CD8-positive, alpha-beta memory T cell (primary cell): ENCODE data around the gene ATP5MK. TPM values are rescaled to one million over a fixed set of nuclear protein-coding genes. Genes with fewer than 3 reads are reported as not detected.
"Not testable (repeated sequence)": the region's sequence is repeated elsewhere in the genome, so short reads cannot be mapped to it uniquely, and the experiment has no call there.

Source experiments
- CTCF ChIA-PET: fragments of 350-600 bp; sonication (Branson Sonifier 250); formaldehyde crosslinking; loops from one replicate; lab custom pipeline; 2021; ENCODE audit warnings: antibody characterized with exemption; lab: Charles Lee
- POLR2A ChIA-PET: fragments of 350-600 bp; sonication (Branson Sonifier 250); formaldehyde crosslinking; loops from one replicate; lab custom pipeline; 2021; ENCODE audit warnings: antibody characterized with exemption; lab: Charles Lee
- DNase-seq, 5 donors: peaks; one replicate each; pipeline versions ENCODE4 v3.0.0 to v3.0.0-alpha.2; 2020 to 2022; ENCODE audit warnings: mixed read lengths in 1 of 5
- H3K27ac ChIP-seq: one replicate; pipeline ENCODE4 v1.7.0; 2013; ENCODE audit warnings: low read depth, mild to moderate bottlenecking, low read length, moderate library complexity
- H3K27me3 ChIP-seq: 2 replicates; pipeline ENCODE4 v1.7.0; 2013; ENCODE audit warnings: low read length, mild to moderate bottlenecking; ENCODE audit not compliant: insufficient read depth, poor library complexity, severe bottlenecking
- H3K36me3 ChIP-seq: 2 replicates; pipeline ENCODE4 v1.7.0; 2013; ENCODE audit warnings: mild to moderate bottlenecking, low read length, moderate library complexity; ENCODE audit not compliant: insufficient read depth
- H3K4me1 ChIP-seq: 2 replicates; pipeline ENCODE4 v1.7.0; 2013; ENCODE audit warnings: mild to moderate bottlenecking, low read length, moderate library complexity; ENCODE audit not compliant: insufficient read depth
- H3K4me3 ChIP-seq: 2 replicates; pipeline ENCODE4 v1.7.0; 2013; ENCODE audit warnings: mild to moderate bottlenecking, low read length
- H3K9me3 ChIP-seq: 2 replicates; pipeline ENCODE4 v1.7.0; 2013; ENCODE audit warnings: mild to moderate bottlenecking, low read length
- H3K27ac Mint-ChIP-seq, 8 donors: one replicate each; pipeline ENCODE4 v1.8.0; 2020 to 2021; ENCODE audit warnings: mixed read lengths in 8 of 8, mild to moderate bottlenecking in 6 of 8, inconsistent platforms in 3 of 8, moderate library complexity in 3 of 8
- H3K27me3 Mint-ChIP-seq, 2 donors: one replicate each; pipeline ENCODE4 v1.8.0; 2020 to 2021; ENCODE audit warnings: mixed read lengths in 2 of 2, mild to moderate bottlenecking in 1 of 2, moderate library complexity in 1 of 2
- H3K36me3 Mint-ChIP-seq, 3 donors: one replicate each; pipeline ENCODE4 v1.8.0; 2020 to 2021; ENCODE audit warnings: mixed read lengths in 3 of 3, inconsistent platforms in 1 of 3, mild to moderate bottlenecking in 1 of 3
- H3K4me1 Mint-ChIP-seq, 3 donors: one replicate each; pipeline ENCODE4 v1.8.0; 2020 to 2021; ENCODE audit warnings: mixed read lengths in 3 of 3, inconsistent platforms in 1 of 3, mild to moderate bottlenecking in 1 of 3
- H3K4me3 Mint-ChIP-seq, 7 donors: one replicate each; pipeline ENCODE4 v1.8.0; 2020 to 2021; ENCODE audit warnings: mixed read lengths in 7 of 7, mild to moderate bottlenecking in 6 of 7, moderate library complexity in 4 of 7, inconsistent platforms in 2 of 7
- H3K9me3 Mint-ChIP-seq, 5 donors: one replicate each; pipeline ENCODE4 v1.8.0; 2020 to 2022; ENCODE audit warnings: mixed read lengths in 5 of 5, mild to moderate bottlenecking in 3 of 5, moderate library complexity in 2 of 5, inconsistent platforms in 1 of 5
- polyA plus RNA-seq: library from polyadenylated mRNA; unstranded; fragments of 300-500 nt; fragmentation: Illumina TruSeq; gene quantifications from one replicate; pipeline ENCODE4 v1.2.3, GENCODE V29; 2021
- total RNA-seq, 2 experiments: library from RNA; stranded (reverse); gene quantifications; one replicate each; pipeline ENCODE4 v1.2.3, GENCODE V29; 2021

ATP5MK gene
- total and polyA plus RNA-seq, 3 experiments from 2014 or later = 438 to 553 (median 454) TPM

DNA sequence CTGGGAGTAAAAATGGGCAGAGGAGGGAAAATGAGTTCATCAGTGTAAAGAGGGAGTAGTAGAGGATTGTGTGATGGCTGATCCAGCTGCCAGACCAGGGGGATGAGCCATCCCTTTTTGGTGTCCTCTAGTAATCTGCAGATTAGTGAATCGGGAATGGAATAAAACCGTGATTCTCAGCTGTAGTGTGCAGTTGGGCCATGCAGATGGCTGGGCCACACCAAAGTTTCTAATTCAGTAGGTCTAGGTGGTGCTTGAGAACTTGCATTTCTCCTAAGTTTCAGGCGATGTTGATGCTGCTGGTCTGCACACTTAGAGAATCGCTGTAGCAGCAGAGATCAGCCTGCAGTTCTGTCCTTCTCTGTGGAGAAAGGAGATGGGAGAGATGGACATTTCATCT is 22.8 kb upstream of the ATP5MK start:
- H3K27ac Mint-ChIP-seq = no peak overlapping the region
- H3K9me3 Mint-ChIP-seq = no peaks in the 10 kb centered on the region

GRCh38 chr10:103417601-103418000 is 21.3 kb upstream of the ATP5MK start:
- Mint-ChIP-seq H3K27ac (no peak overlapping the region), H3K27me3 (no peaks in the 10 kb centered on the region), H3K4me3 (no peak overlapping the region), H3K36me3 (peaks cover 10 to 92% (median 50%) of the 10 kb centered on the region in 3 donors), H3K9me3 (no peaks in the 10 kb centered on the region), H3K4me1 (peaks cover 0 to 7% (median 0%) of the 10 kb centered on the region in 3 donors)
- POLR2A ChIA-PET = interaction anchor here (1.1 kb wide), 1 partner anchor 33 kb away, joined by 4 read pairs; no protein-coding TSS in a partner anchor
- H3K27ac ChIP-seq = no peak overlapping the region
- no peak for DNase-seq
- H3K36me3 ChIP-seq = peaks cover 85% of the 10 kb centered on the region
- no peaks in the 10 kb centered on the region for H3K9me3 ChIP-seq
- H3K27me3 ChIP-seq = no peaks in the 10 kb centered on the region
- no peaks in the 10 kb centered on the region for H3K4me1 ChIP-seq
- H3K4me3 ChIP-seq = no peak overlapping the region
- CTCF ChIA-PET = interaction anchor here (0.8 to 10.1 kb wide), 16 partner anchors 9 to 145 kb away, joined by 3 to 203 read pairs (median 6); partner anchors contain the start of genes ATP5MK, CALHM2, CALHM3 and NEURL1

More for the DNA sequence above, 22.8 kb upstream of the ATP5MK start:
- Histone ChIP-seq H3K27ac (no peak overlapping the region), H3K27me3 (no peaks in the 10 kb centered on the region), H3K9me3 (no peaks in the 10 kb centered on the region), H3K4me1 (no peaks in the 10 kb centered on the region), H3K36me3 (peaks cover 86% of the 10 kb centered on the region), H3K4me3 (no peak overlapping the region)
- no peak overlapping the region for H3K4me3 Mint-ChIP-seq
- peaks cover 0 to 7% (median under 1%) of the 10 kb centered on the region in 3 donors for H3K4me1 Mint-ChIP-seq
- ChIA-PET CTCF (interaction anchor here (0.8 to 10.1 kb wide), 5 partner anchors 12 to 267 kb away, joined by 3 to 203 read pairs (median 3); partner anchors contain the start of genes CALHM2 and NEURL1), POLR2A (no interaction called here)
- H3K27me3 Mint-ChIP-seq = no peaks in the 10 kb centered on the region
- DNase-seq = no peak
- peaks cover 10 to 92% (median 55%) of the 10 kb centered on the region in 3 donors for H3K36me3 Mint-ChIP-seq

DNA sequence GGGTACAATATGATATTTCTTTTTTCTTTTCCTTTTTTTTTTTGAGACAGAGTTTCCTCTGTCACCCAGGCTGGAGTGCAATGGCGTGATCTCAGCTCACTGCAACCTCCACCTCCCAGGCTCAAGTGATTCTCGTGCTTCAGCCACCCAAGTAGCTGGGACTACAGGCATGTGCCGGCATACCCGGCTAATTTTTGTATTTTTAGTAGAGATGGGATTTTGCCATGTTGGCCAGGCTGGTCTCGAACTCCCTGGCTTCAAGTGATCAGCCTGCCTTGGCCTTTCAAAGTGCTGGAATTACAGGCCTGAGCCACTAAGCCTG is 20.8 kb upstream of the ATP5MK start:
- H3K9me3 Mint-ChIP-seq, H3K4me3 ChIP-seq, H3K4me3 Mint-ChIP-seq, H3K27ac ChIP-seq, H3K4me1 Mint-ChIP-seq, H3K9me3 ChIP-seq, H3K27me3 Mint-ChIP-seq, H3K4me1 ChIP-seq, H3K27me3 ChIP-seq, DNase-seq: not testable (repeated sequence)
- ChIA-PET POLR2A (interaction anchor here (0.5 to 1.1 kb wide), 2 partner anchors 33 to 167 kb away, joined by 3 to 4 read pairs; no protein-coding TSS in a partner anchor), CTCF (interaction anchor here (0.7 to 10.1 kb wide), 19 partner anchors 10 to 146 kb away, joined by 3 to 203 read pairs (median 5); partner anchors contain the start of genes ATP5MK, CALHM2, CALHM3 and NEURL1)
- Mint-ChIP-seq H3K27ac (peak overlapping the region in 1 of 8 donors; percentile 52), H3K36me3 (peaks cover 10 to 90% (median 46%) of the 10 kb centered on the region in 3 donors)
- H3K36me3 ChIP-seq = peaks cover 80% of the 10 kb centered on the region

- Mint-ChIP-seq H3K36me3 (peaks cover 10 to 91% (median 46%) of the 10 kb centered on the region in 3 donors), H3K4me3 (no peak overlapping the region), H3K9me3 (no peaks in the 10 kb centered on the region), H3K27ac (peak overlapping the region in 4 of 8 donors; percentile 17 to 85 (median 64)), H3K4me1 (peaks cover 0 to 7% (median 0%) of the 10 kb centered on the region in 3 donors), H3K27me3 (no peaks in the 10 kb centered on the region)
- Histone ChIP-seq H3K36me3 (peaks cover 80% of the 10 kb centered on the region), H3K27me3 (no peaks in the 10 kb centered on the region), H3K4me3 (no peak overlapping the region), H3K9me3 (no peaks in the 10 kb centered on the region), H3K4me1 (no peaks in the 10 kb centered on the region), H3K27ac (no peak overlapping the region)
- POLR2A ChIA-PET = interaction anchor here (0.5 kb wide), 1 partner anchor 168 kb away, joined by 3 read pairs; no protein-coding TSS in a partner anchor
- peak; percentile 45 to 73 (median 51) for DNase-seq
- CTCF ChIA-PET = interaction anchor here (0.7 to 10.1 kb wide), 20 partner anchors 10 to 146 kb away, joined by 3 to 203 read pairs (median 5); partner anchors contain the start of genes ATP5MK, CALHM2, CALHM3 and NEURL1
Measured at GRCh38 chr10:103416436-103417147, 20.3 kb upstream of the ATP5MK start.

- Mint-ChIP-seq H3K9me3 (no peaks in the 10 kb centered on the region), H3K4me3 (no peak overlapping the region), H3K27ac (no peak overlapping the region), H3K36me3 (peaks cover 7 to 86% (median 42%) of the 10 kb centered on the region in 3 donors), H3K4me1 (peaks cover 0 to 7% (median 0%) of the 10 kb centered on the region in 3 donors), H3K27me3 (no peaks in the 10 kb centered on the region)
- Histone ChIP-seq H3K36me3 (peaks cover 72% of the 10 kb centered on the region), H3K9me3 (no peaks in the 10 kb centered on the region), H3K27me3 (no peaks in the 10 kb centered on the region), H3K27ac (no peak overlapping the region), H3K4me3 (no peak overlapping the region), H3K4me1 (no peaks in the 10 kb centered on the region)
- DNase-seq = no peak
- ChIA-PET CTCF (interaction anchor here (1.0 to 10.1 kb wide), 10 partner anchors 9 to 127 kb away, joined by 3 to 203 read pairs (median 10); partner anchors contain the start of genes CALHM2, CALHM3 and NEURL1), POLR2A (no interaction called here)
Measured at GRCh38 chr10:103415581-103415980, 19.3 kb upstream of the ATP5MK start.

DNA sequence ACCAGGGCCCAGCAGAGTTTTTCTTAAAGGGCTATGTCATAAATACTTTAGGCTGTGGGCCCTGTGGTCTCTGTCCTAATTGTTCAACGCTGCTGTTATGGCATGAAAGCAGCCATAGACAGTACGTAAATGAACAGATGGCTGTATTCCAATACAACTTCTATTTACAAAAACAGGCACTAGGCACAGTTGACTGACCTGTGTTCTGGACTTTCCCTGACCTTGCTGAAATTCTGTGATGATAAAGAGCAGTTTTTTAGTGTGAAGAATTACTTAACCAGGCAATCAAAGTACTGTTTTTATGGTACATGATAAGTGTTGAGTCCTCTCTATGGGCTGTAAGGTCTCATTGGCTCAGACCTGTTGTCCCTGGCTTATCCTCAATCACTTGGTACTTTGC is 17.3 kb upstream of the ATP5MK start:
- CTCF ChIA-PET = interaction anchor here (10.1 kb wide), 1 partner anchor 75 kb away, joined by 203 read pairs; the partner anchor contains the start of gene NEURL1

DNA sequence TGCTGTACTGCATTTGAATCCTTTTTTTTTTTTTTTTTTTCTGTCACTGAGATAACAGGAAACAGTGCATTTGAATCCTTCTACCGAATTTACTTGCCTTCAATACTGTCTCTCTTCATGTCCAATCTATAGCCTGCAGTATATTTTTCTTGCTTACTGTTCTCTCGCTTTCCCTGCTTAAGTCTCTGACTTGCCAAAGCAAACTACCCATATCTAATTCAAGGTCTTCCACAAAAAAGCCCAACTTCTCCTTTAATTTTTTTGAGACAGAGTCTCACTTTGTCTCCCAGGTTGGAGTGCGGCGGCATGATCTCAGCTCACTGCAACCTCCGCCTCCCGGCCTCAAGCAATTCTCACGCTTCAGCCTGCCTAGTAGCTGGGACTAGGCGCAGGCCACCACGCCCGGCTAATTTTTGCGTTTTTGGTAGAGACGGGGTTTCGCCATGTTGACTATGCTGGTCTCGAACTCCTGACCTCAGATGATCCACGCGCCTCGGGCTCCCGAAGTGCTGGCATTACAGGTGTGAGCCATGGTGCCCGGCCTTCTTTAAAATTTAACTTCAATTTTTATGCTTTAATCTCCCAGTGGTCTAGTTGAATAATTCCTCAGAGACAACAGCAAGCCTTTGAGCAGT is 1.0 kb upstream of the ATP5MK start:
- Histone ChIP-seq H3K36me3 (peaks cover 18% of the 10 kb centered on the region), H3K27ac (peak overlapping the region; percentile 76), H3K4me3 (peak overlapping the region; percentile 96), H3K27me3 (no peaks in the 10 kb centered on the region), H3K9me3 (no peaks in the 10 kb centered on the region), H3K4me1 (peaks cover 43% of the 10 kb centered on the region)
- H3K4me1 Mint-ChIP-seq = peaks cover 55 to 66% (median 65%) of the 10 kb centered on the region in 3 donors
- H3K27me3 Mint-ChIP-seq = no peaks in the 10 kb centered on the region
- DNase-seq = peak in 1 of 5 donors; percentile 18
- no peaks in the 10 kb centered on the region for H3K9me3 Mint-ChIP-seq
- peaks cover 0 to 67% (median 5%) of the 10 kb centered on the region in 3 donors for H3K36me3 Mint-ChIP-seq
- ChIA-PET POLR2A (interaction anchor here (0.5 to 0.7 kb wide), 2 partner anchors 49 to 76 kb away, joined by 3 to 10 read pairs; no protein-coding TSS in a partner anchor), CTCF (interaction anchor here (0.7 kb wide), 1 partner anchor 586 kb away, joined by 3 read pairs; no protein-coding TSS in a partner anchor)
- peak overlapping the region; percentile 92 to 99 (median 98) for H3K4me3 Mint-ChIP-seq
- peak overlapping the region; percentile 72 to 97 (median 96) for H3K27ac Mint-ChIP-seq

More for the DNA sequence above, 17.3 kb upstream of the ATP5MK start:
- H3K9me3 ChIP-seq = no peaks in the 10 kb centered on the region
- H3K4me1 ChIP-seq = no peaks in the 10 kb centered on the region
- H3K4me3 ChIP-seq = no peak overlapping the region
- Mint-ChIP-seq H3K4me1 (peaks cover 0 to 7% (median 0%) of the 10 kb centered on the region in 3 donors), H3K27ac (no peak overlapping the region), H3K4me3 (no peak overlapping the region), H3K9me3 (no peaks in the 10 kb centered on the region), H3K36me3 (peaks cover 7 to 86% (median 41%) of the 10 kb centered on the region in 3 donors), H3K27me3 (no peaks in the 10 kb centered on the region)
- no peak overlapping the region for H3K27ac ChIP-seq
- H3K27me3 ChIP-seq = no peaks in the 10 kb centered on the region
- H3K36me3 ChIP-seq = peaks cover 62% of the 10 kb centered on the region
- DNase-seq = no peak
- POLR2A ChIA-PET = no interaction called here
